Forelimb muscle (tissue), 1 donor: Measurements from ENCODE around the gene FIGNL2. TPM values are rescaled to one million over a fixed set of nuclear protein-coding genes. Genes with fewer than 3 reads are reported as not detected.

Source experiments
- DNase-seq: peaks from one replicate; pipeline ENCODE4 v3.0.0-alpha.2; 2013; ENCODE audit warnings: low read depth
- polyA plus RNA-seq: library from polyadenylated mRNA; unstranded; fragments of 120-200 nt; gene quantifications from one replicate; pipeline ENCODE4 v1.2.1, GENCODE V29; 2013; ENCODE audit not compliant: insufficient read length

FIGNL2 gene
- polyA plus RNA-seq, 1 donor = 1.2 TPM

DNA sequence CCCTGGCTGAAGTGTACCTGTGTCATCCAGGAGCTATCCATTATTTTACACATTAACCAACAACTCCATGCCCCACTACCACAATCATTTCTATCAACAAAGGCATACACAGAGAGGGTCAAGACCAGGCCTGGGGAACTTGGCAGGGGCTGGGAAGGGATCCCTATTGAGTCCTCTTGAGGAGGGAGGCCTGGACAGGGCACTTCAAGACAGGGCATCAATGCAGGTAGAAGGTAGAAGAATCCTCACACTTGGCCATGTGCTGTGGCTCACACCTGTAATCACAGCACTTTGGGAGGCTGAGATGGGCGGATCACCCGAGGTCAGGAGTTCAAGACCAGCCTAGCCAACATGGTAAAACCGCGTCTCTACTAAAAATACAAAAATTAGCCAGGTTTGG, 26.0 kb upstream of the FIGNL2 start:
- DNase-seq = no peak

DNA sequence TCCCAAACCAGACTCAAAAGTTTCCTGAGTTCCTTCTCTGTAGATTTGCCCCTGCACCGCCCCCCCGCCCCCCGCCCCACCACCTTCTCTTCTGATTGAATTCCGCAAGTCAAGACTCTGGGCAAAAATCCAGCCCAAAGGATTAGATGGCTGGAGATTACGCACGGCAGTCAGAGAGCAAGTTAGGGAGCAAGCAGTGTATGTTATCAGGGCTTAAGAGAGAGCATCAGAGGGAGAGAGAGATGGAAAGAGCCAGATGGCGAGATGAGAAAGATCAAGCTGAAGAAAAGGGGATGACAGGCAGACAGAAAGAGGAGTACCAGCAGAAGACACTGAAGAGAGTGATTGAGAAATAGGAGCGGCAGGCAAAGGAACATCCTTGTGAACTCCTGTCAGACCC, 25.5 kb upstream of the FIGNL2 start:
- no peak for DNase-seq

DNA sequence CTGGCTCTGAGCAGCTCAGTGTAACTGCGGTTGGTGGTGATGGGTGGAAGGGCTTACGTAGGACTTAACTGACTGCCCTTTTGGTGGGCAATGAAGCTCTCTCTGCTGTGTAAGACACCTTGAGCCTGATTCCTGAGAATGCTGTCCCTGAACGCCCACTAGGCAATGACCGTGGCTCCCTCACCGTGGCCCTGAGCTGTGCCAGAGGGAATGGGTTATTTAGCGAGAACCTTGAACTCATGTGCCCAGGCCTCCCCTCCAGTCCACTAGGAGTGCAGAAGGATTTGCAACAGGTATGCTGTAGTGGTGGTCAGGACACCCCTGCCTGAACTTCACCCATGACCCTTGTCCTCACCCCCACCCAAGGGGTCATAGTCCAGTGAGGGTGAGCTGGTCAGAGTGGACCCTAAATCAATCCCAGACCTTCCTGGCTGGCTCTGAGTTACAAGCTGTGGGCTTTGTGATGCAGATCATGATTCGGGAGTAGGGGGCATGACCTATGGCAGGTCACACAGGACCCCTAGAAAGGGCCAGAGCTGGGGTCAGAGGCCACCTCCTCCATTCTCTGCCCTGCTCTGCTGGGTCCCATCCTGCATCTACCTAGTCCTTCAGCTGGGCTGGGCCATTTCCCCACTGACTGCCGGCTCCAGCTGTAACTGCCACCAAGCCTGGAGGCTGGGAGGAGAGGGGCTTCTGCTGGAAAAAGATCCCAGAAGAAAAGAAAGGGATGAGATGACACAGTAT, 24.9 kb upstream of the FIGNL2 start:
- DNase-seq = no peak

DNA sequence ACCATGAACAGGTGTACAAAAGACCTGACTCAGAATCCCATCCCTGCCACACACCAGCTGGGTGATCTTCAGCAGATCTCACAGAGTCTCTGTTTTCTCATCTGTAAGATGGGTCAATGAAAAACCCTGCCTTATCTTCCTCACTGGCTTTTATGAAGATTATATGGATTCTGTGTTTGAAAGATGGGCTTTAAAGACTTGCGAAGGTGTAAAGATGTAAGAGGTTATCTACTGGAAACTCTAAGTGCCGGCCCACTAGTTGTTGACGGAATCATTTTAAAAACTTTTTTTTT, 24.1 kb upstream of the FIGNL2 start:
- DNase-seq = no peak

DNA sequence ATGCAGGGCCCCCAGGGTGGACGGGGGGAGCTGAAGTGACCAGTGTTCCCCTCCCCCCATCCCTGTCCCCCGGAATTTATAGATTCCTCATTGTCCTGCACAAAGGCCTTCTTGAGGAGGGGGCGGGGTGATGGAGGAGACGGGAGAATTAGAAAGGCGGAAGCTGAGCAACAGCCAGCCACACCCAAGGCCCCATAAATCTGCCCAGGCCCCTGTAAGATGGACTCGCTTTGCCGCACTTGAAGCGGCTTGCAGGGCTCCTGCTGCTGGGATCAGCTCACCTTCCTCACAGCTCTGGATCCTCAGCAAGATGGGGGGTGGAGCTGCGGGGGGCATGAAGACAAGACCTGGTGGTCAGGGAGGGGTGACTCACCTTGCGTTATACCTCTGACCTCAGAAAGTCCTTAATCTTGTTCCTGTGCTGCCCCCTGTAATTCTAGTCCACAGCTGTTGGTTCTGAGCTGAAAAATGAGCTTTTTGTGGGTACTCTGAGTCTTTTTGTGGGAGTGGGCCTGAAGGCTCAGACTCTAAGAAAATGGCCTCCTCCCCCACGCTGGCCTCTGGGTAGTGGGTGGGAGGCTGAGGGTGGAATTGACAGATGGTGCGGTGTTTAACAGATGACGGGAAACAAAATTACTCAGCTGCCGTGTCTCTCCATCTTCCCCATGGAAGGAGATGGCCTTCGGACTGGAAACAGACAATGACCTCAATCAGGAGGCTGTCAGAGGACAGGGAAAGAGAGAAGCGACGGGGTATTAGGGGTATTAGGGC, 23.6 kb upstream of the FIGNL2 start:
- DNase-seq = no peak

DNA sequence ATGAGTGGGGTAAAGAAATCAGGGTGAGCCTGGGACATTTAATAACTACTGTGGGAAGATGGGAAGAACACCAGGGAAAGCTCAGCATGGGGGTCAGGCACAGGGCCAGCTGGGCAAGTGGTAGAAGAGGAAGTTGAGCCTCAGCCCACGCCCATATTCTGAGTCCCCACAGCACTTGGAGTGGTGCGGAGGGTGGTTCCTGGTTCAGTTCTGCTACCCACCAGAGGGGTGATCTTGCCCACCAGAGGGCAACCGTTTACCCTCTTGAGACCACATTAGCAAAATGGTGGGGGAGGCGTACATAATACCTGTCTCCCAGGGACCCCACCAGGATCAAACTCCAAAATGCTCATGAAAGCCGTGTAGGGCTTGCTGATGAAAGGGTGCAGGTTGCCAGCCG, 22.6 kb upstream of the FIGNL2 start:
- no peak for DNase-seq

DNA sequence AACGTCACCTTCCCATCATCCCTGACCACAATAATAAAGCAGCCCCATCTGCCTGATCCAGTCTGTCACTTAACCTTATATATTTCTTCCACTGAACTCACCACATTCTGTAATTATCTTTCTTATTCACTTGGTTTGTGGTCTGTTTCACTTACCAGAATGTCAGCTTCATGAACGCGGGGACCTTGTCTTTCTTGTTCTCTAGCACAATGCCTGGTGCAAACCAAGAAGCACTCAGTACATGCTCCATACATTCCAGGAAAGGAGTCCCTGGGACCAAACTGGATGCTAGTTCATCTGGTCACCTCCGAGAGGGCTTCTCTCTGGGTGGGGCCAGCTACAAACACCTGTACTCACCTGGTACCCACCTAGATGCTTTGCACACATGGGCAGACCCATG, 22.0 kb upstream of the FIGNL2 start:
- DNase-seq = no peak

DNA sequence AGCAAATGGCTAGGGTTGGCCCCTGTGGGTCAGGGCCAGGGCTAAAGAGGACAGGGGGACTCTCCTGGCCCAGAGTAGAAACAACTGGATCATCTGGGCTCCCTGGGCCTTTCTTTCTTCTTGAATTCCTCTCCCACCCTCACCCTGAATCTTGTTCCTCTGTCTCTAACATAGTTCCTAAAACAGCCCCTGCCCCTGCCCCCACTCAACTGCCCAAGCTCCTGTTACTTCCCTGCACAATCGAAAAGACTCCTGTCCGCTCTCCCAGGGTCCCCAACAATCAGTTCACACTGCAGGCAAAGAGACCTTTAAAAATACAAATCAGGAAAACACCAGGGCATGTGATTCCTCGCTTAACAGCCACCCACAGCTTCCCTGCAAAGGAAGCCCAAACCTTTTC, 21.4 kb upstream of the FIGNL2 start:
- DNase-seq = no peak

DNA sequence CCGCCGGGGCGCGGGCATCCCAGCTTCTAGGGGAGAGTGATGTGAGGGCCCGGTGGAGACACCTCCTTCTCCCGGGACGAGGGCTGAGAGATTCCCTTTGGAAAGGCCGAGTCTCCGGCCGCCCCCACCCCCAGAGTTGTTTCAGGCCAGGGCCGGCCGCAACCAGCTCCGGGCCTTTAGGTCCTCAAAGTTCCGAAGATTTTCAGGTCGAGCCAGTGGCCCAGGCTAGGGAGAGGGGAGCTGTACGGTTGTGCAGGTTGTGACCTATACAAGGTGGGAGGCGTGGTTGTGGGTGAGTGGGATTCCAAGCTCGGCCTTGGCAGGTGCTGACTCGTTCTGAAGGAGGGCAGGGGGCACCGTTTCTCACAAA, 21.0 kb upstream of the FIGNL2 start:
- DNase-seq = no peak

DNA sequence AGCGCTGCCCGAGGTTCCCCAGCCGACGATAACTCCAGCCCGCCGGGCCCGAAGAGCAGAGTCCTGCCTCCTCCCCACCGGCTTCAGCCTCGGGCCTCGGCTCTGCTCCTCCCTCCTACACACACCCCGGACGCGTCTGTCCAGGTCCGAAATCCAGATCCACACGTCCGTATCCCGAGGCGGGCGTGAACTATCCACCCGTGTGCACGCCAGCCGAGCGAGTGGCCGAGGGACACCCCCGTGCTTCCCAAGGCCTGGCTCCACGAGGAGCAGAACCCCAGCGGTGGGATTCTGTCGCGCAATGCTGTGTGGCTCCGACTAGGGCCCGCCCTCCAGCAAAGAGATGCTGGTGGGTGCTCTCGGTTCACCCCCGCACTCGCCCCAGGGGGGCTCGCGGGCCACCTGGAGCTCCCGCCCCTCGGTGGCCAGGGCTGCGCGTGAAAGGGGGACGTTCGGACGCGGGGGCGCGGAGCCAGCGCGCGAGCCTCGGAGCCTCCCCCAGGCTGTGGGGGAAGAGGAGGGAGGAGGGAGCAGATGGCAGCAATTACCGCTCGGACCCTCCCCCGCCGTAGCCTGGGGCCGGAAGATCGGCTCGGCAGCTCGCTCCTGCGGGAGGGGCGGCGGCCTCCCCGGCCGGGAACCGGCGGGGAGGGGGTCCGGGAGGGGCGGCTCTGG, 20.4 kb upstream of the FIGNL2 start:
- DNase-seq = no peak

DNA sequence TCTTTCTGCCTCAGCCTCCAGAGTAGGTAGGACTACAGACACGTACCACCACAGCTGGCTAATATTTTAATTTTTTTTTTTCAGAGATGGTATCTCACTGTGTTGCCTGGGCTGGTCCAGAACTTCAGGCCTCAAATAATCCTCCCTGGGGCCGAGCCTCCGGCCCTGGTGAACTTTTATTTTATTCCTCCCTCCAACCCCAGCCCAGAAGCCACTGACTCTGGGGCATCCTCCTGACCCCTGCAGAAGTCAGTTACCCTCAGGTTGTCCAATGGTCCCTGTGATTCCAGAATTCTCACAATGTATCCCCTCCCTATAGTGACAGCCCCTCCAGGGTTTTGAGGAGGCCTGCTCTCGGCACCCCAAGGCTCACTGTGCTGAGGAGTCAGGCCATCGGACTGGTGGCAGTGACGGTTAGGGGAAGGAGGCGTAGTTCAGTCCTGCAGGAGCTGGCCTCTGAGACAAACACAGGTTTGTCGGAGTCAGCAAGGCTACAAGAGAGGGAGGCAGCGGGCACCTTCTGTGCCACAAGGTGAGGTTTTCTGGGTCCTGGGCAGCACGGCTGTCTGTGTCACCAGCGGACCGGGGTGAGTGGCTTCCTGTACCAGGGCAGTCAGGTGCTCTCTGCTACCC, 19.4 kb upstream of the FIGNL2 start:
- DNase-seq = no peak

DNA sequence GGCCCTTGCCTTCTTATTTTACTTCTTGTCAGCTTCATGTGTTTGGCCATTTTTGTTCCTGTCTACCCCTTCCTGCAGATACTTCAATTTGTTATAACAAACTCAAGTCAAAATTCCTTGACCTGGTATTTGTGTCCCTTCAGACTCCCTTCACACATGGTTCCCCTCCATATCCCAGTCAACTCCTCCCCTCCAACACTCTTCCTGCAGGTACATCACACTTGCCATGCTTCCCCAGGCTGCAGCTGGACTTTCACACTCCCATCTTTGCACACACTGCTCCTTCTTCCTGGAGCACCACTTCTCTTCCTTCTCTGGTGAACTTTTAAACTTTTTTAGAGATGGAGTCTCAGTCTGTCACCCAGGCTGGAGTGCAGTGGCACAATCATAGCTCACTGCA, 18.9 kb upstream of the FIGNL2 start:
- no peak for DNase-seq

DNA sequence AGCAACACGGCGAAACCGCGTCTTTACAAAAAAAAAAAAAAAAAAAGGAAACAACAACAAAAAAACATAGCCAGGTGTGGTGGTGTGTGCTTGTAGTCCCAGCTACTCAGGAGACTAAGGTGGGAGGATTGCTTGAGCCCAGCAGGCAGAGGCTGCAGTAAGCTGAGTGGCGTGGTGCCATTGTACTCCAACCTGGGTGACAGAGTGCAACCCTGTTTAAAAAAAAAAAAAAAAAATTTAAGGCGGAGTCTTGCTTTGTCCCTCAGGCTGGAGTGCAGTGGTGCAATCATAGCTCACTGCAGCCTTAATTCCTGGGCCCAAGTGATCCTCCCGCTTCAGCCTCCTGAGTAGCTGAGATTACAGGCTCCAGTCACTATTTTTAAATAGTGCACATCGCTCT, 18.2 kb upstream of the FIGNL2 start:
- DNase-seq = no peak

DNA sequence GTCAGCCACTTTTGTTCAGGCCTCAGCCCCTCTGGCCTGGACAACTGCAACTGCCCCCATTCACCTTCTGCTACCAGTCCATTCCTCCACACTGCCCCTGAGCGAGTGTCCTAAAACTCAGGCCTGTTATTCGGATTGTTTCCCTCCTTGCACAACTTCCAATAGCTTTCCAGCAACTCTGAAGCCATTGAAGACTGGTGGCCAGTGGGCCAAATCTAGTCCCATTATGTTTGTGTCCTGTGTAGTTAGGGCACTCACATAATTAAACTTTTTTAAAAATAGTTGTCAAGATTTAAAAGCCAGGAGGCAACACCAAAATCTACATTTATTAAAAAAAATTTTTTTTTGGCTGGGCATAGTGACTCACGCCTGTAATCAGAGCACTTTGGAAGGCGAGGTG, 17.8 kb upstream of the FIGNL2 start:
- no peak for DNase-seq

DNA sequence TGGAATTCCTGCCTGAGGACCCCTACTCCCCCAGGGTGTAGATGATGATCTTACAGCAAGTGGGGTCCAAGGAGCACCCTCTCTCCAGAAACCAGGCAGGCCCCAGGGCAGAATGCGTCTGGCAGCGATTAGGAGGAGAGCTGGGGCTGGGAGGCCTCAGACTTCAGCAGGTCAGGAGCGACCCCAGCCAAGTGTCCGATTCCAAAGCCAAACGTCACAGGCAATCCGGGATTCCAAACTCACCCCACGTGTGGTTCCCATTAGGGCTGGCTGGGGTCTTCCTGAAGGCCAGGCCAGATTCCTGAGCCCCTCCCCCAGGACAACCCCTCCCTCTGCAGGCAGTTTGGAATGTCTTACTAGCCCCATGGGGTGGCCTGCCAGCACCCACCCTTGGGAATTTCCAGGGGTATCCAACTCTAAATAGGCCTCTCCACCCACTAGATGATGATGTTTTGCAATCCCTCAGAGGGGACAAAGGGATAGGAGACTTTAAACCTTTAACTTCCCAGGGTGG, 17.3 kb upstream of the FIGNL2 start:
- DNase-seq = no peak

DNA sequence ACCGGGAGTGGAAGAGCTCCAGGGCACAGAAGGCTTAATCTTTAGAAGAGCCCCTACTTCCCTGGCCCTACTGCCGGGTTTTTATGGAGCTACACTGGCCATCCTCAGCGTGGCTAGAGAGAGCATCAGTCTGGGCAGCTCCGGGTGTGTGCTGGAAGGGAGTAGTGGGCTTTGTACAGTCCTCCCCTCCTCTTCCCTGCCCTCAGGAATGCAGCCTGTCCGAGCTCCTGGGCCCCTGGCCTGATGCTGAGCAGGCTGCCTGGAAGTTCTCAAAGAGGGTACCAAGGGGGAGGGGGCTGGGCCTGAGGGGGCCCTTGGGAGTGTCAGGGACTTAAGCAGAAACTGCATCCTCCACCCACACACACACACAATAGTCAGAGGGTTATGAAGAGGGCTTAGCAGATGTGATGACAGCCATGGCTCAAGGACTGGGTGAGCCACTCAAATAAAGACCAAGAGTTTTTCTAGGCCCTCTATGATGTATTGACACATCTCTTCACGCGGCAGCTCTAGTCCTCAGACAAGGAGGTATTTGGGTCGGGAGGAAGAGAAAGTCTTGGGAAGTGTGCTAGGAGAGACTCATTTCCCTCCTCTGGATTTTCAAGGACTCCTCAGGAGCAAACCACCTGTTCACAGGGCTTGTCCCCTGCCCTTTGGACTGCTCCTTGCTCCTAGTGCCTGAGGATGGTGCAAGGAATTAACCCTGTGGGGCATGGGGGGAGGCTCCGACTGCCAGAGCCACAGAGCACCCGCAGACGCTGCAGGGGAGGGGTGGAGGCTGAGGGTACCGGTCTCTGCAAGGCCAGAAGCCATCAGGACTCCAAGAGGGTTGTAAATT, 16.5 kb upstream of the FIGNL2 start:
- DNase-seq = no peak

DNA sequence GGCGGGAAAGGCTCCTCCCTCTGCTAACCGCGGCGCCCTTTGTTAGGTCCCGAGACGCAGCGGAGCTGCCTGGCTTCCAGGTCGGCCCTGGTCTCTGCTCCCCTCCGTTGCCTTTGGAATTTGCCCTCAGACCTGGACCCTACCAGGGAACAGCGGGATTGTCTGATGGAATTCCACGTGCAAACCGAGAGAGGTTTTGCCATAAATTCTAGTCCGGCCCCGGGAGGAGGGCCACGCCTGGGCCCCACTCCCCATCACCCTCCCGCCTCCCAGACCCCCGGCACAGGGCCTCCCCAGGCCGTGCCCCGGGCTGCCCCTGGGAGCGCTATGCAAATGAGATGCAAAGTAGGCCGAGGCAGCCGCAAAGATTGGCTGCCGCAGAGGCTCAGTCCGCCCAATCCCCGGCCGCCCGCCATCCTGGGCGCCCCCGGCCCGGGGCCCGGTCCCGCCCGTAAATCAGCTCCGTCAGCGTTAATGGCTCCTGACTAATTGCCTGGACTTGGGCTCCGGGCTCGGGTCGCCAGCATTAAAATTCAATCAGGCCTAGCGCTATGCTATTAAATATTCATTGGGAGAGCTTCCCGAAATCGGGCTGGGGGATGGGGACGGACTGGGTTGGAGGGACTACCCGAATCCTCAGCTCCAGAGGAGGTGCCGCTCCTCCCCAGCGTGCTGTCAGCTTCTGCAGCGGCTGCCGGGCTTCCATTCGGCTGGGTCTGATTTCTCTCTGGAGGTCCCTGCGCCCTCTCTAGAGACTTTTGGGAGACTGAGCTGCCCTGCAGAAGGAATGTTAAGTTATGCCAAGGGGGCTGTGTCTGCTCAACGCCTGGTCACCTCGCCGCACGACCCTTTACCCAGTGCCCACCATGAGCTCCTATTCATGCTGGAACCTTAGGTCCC, 15.7 kb upstream of the FIGNL2 start:
- DNase-seq = no peak

DNA sequence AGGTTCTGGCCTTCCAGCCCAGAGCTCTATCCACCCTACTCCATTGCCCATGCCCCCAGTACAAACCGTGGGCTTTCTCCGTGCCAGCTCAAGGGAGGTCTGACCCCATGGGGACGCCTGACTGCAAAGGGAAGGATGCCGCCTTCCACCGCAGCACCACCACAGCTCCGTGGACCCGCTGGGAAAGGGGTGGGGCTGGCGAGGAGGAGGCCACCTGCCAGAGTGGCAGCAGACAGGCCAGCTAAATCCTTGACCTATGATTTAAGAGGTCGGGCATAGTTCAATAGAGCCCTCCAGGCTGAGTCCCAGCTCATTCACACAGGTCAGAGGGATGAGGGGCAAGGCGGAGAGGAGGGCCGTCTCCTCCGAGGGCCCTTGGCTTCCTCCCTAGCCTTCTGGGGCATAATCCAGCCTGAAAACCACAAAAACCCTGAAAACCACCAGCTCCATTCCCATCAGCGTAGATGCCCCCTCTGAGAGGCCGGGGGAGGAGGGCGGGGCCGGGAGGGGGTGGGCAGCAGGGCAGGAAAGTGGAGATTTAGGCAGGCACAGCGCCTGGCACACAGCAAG, 14.9 kb upstream of the FIGNL2 start:
- DNase-seq = no peak

DNA sequence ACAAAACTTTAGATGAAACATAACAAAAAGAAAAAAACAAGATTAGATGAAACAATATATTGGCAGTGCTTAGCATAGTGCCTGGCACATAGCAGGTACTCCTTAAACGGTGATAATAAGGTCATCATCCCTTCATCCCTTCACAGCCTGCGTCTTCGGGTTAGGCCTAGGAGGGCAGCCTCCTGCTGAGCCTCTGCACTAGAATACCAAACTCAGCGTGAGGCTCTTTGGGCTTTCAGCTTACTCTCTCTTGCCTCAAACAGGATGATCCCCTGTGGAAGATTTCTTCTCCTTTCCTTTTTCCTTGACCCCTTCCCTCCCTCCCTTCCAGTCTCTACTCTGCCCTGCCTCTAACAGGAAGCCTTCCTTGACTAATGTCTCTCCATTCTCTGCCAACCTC, 14.4 kb upstream of the FIGNL2 start:
- DNase-seq = no peak

DNA sequence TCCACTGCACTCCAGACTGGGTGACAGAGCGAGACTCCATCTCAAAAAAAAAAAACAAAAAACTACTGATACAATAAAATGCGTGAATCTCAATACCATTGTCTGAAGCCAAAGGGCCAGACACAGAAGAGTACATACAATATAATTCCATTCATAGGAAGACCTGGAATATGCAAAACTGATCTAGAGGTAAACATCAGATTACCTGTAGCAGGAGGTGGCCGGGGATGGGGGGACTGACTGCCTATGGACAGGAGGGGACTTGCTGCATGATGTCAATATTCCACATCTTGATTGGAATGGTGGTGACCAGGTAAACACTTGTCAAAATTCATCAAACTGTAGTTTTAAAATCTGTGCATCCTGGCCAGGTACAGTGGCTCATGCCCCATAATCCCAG, 12.5 kb upstream of the FIGNL2 start:
- DNase-seq = no peak
